ENCODE data around the gene MLH3. TPM values are rescaled to one million over a fixed set of nuclear protein-coding genes. Genes with fewer than 3 reads are reported as not detected.

The MLH3 gene
- polyA plus RNA-seq, 1 donor from 2014 or later = 17.3 TPM

DNA sequence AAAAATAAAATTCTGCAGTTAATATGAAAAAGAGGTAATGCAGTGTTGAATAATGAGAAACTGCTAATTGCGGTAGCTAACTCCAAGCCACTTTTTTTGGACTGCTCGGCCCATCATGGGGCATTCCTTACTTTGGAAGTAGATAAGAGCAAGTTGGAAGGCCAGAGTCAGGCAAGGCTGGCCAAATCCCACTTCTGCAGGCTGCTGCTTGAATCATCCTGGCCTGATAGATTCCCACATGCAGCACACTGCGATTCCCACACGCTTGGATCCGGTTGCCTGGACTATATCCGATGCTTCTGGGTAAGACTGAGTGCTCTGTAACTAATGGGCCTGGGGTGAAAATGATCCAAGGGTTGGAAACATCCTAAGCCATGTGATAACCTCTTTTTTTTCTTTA is 38.0 kb downstream of the MLH3 start:
- no peaks in the 10 kb centered on the region for H3F3A ChIP-seq (ENCODE audit: insufficient read depth, low read length, poor library complexity, severe bottlenecking)
- no peak overlapping the region for H3K4me2 ChIP-seq (ENCODE audit: low read length)
- H3K9me3 ChIP-seq (ENCODE audit: low read length) = no peaks in the 10 kb centered on the region
- H3K4me3 ChIP-seq (ENCODE audit: low read length) = no peak overlapping the region
- no peaks in the 10 kb centered on the region for H3K27me3 ChIP-seq (ENCODE audit: insufficient read depth, low read depth, low read length)
- peaks cover 17% of the 10 kb centered on the region for H3K36me3 ChIP-seq (ENCODE audit: insufficient read depth, low read length)
- no peak overlapping the region for H3K9ac ChIP-seq (ENCODE audit: low read length)
- no peaks in the 10 kb centered on the region for H3K79me2 ChIP-seq (replicated peaks; ENCODE audit: insufficient read depth, low read length)
- H3K9me2 ChIP-seq (ENCODE audit: insufficient read depth, low read length) = no peaks in the 10 kb centered on the region
- no peak for TF ChIP-seq RAD21 (conservative IDR thresholded peaks at IDR 0.05)
- TF ChIP-seq TAF1 (IDR thresholded peaks at IDR 0.05; ENCODE audit: low read depth) = no peak
- no peak for TF ChIP-seq EP300 (conservative IDR thresholded peaks at IDR 0.05; ENCODE audit: poor library complexity, severe bottlenecking)
- TF ChIP-seq SMC3 (conservative IDR thresholded peaks at IDR 0.05; ENCODE audit: poor library complexity) = no peak
- no peak for TF ChIP-seq EZH2 (IDR thresholded peaks at IDR 0.05; ENCODE audit: borderline replicate concordance, insufficient read depth, low read length, poor library complexity, severe bottlenecking)
- TF ChIP-seq, protein P1, sequence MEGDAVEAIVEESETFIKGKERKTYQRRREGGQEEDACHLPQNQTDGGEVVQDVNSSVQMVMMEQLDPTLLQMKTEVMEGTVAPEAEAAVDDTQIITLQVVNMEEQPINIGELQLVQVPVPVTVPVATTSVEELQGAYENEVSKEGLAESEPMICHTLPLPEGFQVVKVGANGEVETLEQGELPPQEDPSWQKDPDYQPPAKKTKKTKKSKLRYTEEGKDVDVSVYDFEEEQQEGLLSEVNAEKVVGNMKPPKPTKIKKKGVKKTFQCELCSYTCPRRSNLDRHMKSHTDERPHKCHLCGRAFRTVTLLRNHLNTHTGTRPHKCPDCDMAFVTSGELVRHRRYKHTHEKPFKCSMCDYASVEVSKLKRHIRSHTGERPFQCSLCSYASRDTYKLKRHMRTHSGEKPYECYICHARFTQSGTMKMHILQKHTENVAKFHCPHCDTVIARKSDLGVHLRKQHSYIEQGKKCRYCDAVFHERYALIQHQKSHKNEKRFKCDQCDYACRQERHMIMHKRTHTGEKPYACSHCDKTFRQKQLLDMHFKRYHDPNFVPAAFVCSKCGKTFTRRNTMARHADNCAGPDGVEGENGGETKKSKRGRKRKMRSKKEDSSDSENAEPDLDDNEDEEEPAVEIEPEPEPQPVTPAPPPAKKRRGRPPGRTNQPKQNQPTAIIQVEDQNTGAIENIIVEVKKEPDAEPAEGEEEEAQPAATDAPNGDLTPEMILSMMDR (IDR thresholded peaks at IDR 0.05; ENCODE audit: poor library complexity, severe bottlenecking) = no peak
- TF ChIP-seq, protein P2, sequence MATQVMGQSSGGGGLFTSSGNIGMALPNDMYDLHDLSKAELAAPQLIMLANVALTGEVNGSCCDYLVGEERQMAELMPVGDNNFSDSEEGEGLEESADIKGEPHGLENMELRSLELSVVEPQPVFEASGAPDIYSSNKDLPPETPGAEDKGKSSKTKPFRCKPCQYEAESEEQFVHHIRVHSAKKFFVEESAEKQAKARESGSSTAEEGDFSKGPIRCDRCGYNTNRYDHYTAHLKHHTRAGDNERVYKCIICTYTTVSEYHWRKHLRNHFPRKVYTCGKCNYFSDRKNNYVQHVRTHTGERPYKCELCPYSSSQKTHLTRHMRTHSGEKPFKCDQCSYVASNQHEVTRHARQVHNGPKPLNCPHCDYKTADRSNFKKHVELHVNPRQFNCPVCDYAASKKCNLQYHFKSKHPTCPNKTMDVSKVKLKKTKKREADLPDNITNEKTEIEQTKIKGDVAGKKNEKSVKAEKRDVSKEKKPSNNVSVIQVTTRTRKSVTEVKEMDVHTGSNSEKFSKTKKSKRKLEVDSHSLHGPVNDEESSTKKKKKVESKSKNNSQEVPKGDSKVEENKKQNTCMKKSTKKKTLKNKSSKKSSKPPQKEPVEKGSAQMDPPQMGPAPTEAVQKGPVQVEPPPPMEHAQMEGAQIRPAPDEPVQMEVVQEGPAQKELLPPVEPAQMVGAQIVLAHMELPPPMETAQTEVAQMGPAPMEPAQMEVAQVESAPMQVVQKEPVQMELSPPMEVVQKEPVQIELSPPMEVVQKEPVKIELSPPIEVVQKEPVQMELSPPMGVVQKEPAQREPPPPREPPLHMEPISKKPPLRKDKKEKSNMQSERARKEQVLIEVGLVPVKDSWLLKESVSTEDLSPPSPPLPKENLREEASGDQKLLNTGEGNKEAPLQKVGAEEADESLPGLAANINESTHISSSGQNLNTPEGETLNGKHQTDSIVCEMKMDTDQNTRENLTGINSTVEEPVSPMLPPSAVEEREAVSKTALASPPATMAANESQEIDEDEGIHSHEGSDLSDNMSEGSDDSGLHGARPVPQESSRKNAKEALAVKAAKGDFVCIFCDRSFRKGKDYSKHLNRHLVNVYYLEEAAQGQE (IDR thresholded peaks at IDR 0.05; ENCODE audit: borderline replicate concordance) = no peak
- TF ChIP-seq POLR2AphosphoS5 (IDR thresholded peaks at IDR 0.05) = no peak
- no peak for TF ChIP-seq MXI1 (conservative IDR thresholded peaks at IDR 0.05; ENCODE audit: poor library complexity, severe bottlenecking)
- no peak overlapping the region for H3K27ac ChIP-seq (ENCODE audit: low read length)
- no peak overlapping the region for H2AFZ ChIP-seq (ENCODE audit: low read depth, low read length)
- no peaks in the 10 kb centered on the region for H4K20me1 ChIP-seq (ENCODE audit: insufficient read depth)

DNA sequence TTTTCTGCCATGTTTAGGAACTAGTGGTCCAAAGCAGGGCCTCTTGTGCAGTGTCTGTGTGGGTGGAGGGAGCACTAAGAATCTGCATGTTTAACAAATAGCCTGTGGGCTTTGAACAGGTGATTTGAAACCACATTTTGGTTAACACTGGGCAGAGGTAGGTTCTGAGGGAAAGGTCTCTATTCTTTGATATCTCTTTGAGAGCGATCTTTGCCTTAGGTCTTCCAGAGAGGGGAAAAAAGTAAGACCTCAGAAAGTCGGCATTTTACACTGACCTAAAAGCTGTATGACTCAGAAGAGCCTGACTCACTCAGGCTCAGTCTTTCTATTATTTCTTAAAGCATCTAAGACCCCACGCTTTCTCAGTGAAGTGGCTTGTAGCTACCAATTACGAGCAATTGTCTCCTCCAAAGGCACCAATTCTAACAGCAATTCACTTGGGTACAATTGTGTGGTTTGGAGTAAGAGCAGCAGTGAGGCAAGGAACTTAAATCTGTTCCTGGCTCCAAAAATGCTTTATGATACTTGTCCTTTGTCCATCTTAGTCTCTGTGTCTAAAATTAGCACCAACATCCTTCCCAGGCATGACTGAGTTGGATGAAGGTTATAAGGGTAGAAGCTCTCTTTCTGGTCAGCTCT is 39.8 kb downstream of the MLH3 start:
- no peaks in the 10 kb centered on the region for H3K9me3 ChIP-seq (ENCODE audit: low read length)
- H3K27ac ChIP-seq (ENCODE audit: low read length) = no peak overlapping the region
- TF ChIP-seq EP300 (conservative IDR thresholded peaks at IDR 0.05; ENCODE audit: poor library complexity, severe bottlenecking) (no peak), POLR2AphosphoS5 (IDR thresholded peaks at IDR 0.05) (no peak), RAD21 (conservative IDR thresholded peaks at IDR 0.05) (no peak), TAF1 (IDR thresholded peaks at IDR 0.05; ENCODE audit: low read depth) (no peak), SMC3 (conservative IDR thresholded peaks at IDR 0.05; ENCODE audit: poor library complexity) (no peak)
- TF ChIP-seq, protein P1 (IDR thresholded peaks at IDR 0.05; ENCODE audit: poor library complexity, severe bottlenecking) = no peak
- TF ChIP-seq, protein P2 (IDR thresholded peaks at IDR 0.05; ENCODE audit: borderline replicate concordance) = no peak
- no peaks in the 10 kb centered on the region for H3F3A ChIP-seq (ENCODE audit: insufficient read depth, low read length, poor library complexity, severe bottlenecking)
- H3K27me3 ChIP-seq (ENCODE audit: insufficient read depth, low read depth, low read length) = no peaks in the 10 kb centered on the region
- H3K9me2 ChIP-seq (ENCODE audit: insufficient read depth, low read length) = no peaks in the 10 kb centered on the region
- H3K9ac ChIP-seq (ENCODE audit: low read length) = no peak overlapping the region
- H3K4me2 ChIP-seq (ENCODE audit: low read length) = no peak overlapping the region
- H4K20me1 ChIP-seq (ENCODE audit: insufficient read depth) = no peaks in the 10 kb centered on the region
- H3K4me3 ChIP-seq (ENCODE audit: low read length) = no peak overlapping the region
- no peaks in the 10 kb centered on the region for H3K79me2 ChIP-seq (replicated peaks; ENCODE audit: insufficient read depth, low read length)
- H2AFZ ChIP-seq (ENCODE audit: low read depth, low read length) = no peak overlapping the region
- peaks cover 19% of the 10 kb centered on the region for H3K36me3 ChIP-seq (ENCODE audit: insufficient read depth, low read length)

All from neural cell (in vitro differentiated cells).